ENCODE measurements around the gene LGR5.

DNA sequence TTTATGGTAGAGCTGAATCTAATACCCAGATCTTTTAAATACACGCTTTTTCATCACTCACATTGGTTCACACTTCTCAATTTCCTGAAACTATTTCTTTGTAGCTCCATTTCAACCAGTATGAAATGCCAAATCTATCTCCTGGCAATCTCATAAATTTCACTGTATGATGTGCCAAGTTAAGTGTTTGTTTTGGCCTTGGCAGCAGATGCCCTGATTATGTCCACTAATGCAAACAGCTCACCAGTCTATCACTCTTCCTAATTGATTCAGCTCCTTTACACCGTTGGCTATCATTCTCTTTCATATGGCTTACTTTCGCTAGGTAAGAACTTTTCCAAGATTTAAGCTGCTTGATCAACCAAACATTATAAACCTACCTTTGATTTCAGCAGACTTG lies 165.4 kb downstream of the LGR5 start:
- TF ChIP-seq, protein P1, sequence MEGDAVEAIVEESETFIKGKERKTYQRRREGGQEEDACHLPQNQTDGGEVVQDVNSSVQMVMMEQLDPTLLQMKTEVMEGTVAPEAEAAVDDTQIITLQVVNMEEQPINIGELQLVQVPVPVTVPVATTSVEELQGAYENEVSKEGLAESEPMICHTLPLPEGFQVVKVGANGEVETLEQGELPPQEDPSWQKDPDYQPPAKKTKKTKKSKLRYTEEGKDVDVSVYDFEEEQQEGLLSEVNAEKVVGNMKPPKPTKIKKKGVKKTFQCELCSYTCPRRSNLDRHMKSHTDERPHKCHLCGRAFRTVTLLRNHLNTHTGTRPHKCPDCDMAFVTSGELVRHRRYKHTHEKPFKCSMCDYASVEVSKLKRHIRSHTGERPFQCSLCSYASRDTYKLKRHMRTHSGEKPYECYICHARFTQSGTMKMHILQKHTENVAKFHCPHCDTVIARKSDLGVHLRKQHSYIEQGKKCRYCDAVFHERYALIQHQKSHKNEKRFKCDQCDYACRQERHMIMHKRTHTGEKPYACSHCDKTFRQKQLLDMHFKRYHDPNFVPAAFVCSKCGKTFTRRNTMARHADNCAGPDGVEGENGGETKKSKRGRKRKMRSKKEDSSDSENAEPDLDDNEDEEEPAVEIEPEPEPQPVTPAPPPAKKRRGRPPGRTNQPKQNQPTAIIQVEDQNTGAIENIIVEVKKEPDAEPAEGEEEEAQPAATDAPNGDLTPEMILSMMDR (CRISPR knock-in tag; IDR thresholded peaks at IDR 0.05), result no peak
- no peak for TF ChIP-seq RAD21 (CRISPR knock-in tag; IDR thresholded peaks at IDR 0.05)
- no peak for TF ChIP-seq NR2C2 (CRISPR knock-in tag; IDR thresholded peaks at IDR 0.05; ENCODE audit: borderline replicate concordance)
- no peak for TF ChIP-seq XRCC5 (optimal IDR thresholded peaks at IDR 0.05; ENCODE audit: low read length)
